ENCODE measurements around the gene ZNF326.
A peak's percentile ranks its signal among the peaks of the same experiment; 100 is the strongest.

ZNF326 gene, protein sequence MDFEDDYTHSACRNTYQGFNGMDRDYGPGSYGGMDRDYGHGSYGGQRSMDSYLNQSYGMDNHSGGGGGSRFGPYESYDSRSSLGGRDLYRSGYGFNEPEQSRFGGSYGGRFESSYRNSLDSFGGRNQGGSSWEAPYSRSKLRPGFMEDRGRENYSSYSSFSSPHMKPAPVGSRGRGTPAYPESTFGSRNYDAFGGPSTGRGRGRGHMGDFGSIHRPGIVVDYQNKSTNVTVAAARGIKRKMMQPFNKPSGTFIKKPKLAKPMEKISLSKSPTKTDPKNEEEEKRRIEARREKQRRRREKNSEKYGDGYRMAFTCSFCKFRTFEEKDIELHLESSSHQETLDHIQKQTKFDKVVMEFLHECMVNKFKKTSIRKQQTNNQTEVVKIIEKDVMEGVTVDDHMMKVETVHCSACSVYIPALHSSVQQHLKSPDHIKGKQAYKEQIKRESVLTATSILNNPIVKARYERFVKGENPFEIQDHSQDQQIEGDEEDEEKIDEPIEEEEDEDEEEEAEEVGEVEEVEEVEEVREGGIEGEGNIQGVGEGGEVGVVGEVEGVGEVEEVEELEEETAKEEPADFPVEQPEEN

DNA sequence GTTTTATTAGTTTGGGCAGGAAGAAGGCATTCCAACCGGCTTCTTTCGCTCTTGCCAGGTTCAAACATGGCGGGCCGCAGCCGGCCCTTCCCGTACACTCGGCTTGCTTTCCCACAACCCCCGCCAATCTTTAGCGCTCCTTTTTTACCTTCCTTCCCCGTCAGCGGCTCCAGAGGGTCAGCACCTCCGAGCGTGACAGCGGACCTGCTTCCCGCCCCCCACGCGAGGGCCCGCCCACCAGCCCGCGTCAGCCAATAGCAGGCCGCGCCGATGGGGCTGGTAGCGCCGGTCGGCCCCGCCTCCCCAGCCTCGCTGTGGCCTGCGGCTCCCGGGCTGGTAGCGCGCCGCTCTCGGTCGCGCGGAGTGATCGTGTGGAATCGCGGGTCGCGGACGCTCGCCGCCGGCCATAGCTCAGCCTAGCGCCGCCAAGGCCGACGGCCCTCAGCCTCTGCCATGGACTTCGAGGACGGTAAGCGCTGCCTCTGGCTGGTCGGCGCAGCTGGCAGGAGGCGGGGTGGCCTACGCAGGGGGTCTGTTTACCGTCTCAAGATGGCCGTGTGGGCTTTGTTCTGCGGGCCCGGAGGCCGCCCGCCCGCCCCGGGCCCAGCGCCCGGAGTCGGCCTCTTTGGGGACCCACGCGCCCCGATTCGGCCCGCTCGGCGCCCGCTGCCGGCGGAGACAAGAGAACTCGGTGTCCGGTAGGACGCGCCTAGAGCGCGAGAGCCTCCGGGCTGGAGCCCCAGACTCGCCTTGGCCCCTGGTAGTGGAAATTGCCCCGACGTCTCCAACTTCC lies at the start of gene ZNF326:
Gene ZNF326 (plus strand): TSS at position 306 of the 793 bp plus-strand sequence. CDS start 148 bp downstream, at position 454.
- peak; percentile 98 for DNase-seq

DNA sequence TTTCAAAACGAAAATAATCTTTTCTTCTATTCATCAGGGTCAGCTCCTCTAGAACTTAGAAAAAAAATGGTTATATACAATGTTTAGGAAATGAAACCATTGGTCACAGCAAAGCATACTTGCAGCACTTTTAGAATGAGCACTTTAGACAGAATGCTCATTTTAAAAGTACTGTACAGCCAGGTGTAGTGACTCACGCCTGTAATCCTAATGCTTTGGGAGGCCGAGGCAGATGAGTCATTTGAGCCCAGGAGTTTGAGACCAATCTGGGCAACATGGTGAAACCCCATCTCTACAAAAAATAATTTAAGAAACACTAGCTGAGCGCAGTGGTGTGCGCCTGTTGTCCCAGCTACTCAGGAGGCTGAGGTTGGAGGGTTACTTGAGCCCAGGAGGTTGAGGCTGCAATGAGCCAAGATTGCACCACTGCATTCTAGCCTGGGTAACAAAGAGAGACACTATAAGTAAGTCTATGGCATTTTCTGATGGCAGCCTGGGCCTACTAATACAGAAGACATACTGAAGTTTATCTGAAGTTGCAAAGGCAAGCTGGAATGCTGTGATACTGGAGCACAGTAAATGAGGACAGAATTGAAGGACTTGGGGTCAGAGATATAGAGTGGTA lies 48.9 kb upstream of the ZNF326 start:
- DNase-seq, result no peak

DNA sequence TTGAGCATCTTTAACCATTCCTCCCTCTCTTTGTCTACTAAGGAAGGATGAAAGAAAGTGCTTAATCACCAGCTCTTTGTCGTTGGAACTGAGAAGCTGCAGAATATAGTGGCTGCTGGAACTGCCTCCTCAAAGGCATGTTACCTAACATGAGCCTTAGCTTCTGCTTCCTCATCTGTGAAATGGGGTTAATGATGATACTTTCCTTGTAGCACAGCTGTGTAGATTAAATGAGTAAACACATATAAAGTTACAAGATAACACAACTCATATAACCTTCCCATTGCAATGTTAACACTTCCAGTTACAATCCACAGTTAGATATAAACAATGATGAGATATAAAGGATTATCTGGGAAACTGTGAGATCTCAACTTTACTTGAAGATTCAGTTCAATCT lies 48.4 kb upstream of the ZNF326 start:
- DNase-seq, result no peak

DNA sequence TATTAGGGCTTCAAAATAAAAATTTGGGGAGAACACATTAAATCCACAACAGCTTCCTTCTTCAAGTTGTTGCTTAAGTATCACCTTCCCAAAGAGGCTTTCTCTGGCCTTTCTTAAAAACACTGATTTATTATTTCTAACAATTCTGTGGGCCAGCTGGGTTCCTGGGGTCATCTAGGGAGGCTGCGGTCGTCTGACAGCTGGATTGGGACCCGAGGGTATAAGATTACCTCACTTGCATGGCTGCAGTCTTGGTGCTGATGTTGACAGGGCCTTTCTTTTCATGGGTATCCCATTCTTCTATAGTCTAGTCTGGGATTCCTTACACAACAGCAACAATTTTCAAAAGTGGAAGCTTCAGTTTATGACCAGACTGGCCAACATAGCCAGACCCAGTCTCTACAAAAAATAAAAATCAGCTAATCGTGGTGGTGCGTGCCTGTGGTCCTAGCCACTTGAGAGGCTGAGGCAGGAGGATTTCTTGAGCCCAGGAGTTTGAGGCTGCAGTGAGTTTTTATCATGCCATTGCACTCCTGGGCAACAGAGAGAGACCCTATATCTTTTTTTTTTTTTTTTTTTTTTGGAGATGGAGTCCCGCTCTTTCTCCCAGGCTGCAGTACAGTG lies 46.1 kb upstream of the ZNF326 start:
- DNase-seq, result no peak

DNA sequence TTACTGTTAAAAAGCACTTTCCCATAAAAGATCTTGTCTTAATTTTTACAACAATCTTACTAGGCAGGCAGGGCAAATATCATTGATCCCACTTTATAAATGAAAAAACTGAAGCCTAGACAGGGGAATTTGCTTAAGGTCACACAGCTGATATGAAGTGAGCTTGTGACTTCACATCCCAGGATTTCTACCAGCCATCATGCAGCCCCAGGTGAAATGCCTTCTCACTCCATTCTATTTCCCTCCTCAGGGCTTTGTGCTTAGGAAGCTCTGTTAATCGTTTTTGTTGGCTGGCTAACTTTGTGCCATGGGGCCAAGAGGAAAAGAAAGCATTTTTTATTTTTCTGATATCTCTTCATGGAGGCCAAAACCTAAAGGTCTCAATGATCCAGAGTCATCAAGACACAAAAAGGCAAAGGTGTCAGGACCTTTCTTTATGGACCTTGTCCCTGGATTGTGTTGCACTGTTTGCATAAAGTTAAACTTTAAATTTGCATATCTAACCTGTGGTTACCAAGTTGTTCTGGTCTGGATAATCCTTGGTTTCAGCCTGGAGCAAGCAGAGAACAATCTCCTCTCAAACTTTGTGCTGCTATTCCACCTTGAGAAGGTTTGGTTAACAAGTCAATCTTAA lies 44.8 kb upstream of the ZNF326 start:
- no peak for DNase-seq

DNA sequence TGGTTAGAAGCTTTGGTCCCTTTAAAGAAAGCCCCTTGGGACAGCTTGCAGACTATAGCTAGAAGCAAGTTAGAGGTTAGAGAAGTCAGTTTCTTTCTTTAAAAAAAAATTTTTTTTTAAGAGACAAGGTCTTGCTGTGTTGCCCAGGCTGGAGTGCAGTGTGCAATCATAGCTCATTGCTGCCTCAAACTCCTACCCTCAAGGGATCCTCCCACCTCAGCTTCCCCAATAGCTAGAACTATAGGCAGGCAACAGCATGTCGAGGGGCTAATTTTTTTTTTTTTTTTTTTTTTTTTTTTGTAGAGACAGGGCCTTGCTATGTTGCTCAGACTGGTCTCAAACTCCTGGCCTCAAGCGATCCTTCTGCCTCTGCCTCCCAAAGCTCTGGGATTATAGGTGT lies 44.2 kb upstream of the ZNF326 start:
- no peak for DNase-seq

DNA sequence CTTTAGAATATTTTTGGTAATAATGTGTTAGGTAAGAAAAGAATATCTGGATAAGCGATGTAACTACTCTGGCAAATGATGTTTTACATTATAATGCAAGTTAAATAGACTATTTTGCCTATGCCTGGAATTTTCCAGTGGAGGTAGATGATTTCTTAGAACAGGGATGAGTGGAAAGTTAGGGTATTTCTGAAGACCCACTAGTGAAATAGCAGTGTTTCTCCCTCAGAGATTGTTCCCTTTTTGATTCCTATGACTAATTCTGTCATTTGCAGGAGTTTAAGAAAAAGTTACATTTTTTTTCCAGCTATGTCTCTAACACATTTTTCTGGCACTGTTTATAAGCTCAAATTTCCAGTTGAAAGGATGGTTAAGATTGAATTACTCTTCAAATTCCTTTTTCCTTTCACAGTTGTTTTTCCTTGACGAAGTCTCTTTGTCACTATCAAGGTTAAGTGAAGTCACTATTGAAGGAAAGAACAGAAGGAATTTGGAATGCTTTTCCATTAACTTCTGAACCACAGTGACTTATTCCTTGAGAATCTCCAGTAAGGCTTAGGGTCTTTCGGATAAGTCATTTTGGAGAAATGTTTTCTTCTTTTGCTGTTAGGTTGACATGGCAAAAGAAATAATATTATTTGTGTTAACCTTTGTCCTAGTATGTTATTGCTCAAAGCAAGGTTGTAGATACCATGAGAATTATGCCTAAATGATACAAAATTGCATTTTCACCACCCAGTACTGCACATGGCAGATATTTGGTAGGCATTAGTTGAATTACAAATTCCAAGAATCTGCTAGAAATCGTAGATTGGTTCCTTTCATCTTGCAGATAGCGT lies 42.9 kb upstream of the ZNF326 start:
- DNase-seq, result no peak

DNA sequence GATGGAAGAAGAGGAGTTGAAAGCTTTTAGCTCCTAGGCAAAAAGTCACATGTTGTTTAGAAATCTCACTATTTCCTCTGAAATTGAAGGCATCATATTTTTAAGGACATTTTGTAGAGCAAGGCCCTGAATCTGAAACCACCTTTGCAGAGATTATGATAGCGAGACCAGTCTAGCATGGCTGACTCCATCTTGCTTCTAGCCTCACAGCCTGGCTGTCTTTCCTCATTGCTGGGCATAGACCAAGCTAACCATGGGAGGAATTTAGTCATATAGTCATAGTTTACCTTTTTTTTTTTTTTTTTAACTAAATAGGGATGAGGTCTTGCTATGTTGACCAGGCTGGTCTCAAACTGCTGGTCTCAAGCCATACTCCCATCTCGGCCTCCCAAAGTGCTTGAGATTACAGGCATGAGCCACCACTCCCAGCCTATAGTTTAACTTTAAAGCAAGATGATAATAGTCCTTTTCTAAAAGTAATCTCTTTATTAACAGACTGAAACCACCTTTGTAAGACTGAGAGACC lies 42.2 kb upstream of the ZNF326 start:
- DNase-seq, result no peak

DNA sequence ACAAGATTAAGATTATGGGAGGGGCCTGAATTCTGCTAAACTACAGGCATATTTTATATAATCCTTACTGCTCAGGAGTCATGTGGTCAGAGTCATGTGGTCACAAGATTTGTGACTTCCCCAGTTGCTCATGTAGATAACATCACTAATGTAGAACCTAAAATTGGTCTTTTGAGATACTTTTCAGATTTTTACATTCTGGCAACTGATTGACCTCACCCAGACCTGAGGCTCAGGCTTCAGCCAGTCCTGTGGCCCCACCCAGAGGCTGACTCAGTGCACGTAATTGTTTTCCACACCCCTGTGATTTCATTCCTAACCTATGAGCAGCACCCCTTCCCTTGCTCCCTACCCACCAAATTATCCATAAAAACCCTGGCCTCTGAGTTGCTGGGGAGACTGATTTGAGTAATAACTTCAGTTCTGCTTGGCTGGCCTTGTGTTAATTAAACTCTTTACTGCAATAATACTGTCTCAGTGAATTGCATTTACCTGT lies 41.7 kb upstream of the ZNF326 start:
- peak; percentile 31 for DNase-seq

DNA sequence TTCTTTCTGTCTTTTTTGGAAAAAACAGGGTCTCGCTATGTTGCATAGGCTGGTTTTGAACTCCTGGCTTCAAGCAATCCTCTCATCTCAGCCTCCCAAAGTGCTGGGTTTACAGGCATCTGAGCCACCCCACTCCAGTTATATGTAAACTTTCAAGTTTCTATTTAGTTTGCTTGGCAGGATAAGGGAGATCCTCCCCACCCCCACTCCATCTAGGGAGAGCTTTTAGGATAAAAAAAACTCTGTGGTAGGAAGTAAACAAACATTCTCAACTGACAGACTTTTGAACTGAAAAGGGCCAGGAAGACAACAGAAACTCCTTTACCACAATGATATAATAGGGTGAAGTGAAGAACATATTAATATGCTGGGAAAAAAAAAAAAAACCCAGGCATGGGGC lies 41.0 kb upstream of the ZNF326 start:
- no peak for DNase-seq

DNA sequence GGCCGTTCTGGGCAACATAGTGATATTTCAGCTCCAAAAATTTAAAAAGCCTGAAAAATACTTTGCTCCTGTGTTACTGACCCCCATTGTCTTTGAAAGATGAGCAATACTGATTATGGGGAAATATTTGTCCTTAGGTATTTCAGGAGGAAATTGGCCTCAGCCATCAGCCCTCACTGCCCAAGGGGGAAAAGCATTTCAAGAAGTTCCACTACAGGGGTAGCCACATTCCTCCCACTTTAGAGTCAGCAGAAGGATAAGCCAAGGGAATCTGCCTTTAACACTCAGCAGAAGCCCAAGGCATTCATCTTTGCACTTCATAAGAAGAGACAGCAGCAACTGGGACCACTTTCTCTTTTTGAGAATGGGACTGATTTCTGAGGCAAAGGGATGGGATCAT lies 40.5 kb upstream of the ZNF326 start:
- no peak for DNase-seq

DNA sequence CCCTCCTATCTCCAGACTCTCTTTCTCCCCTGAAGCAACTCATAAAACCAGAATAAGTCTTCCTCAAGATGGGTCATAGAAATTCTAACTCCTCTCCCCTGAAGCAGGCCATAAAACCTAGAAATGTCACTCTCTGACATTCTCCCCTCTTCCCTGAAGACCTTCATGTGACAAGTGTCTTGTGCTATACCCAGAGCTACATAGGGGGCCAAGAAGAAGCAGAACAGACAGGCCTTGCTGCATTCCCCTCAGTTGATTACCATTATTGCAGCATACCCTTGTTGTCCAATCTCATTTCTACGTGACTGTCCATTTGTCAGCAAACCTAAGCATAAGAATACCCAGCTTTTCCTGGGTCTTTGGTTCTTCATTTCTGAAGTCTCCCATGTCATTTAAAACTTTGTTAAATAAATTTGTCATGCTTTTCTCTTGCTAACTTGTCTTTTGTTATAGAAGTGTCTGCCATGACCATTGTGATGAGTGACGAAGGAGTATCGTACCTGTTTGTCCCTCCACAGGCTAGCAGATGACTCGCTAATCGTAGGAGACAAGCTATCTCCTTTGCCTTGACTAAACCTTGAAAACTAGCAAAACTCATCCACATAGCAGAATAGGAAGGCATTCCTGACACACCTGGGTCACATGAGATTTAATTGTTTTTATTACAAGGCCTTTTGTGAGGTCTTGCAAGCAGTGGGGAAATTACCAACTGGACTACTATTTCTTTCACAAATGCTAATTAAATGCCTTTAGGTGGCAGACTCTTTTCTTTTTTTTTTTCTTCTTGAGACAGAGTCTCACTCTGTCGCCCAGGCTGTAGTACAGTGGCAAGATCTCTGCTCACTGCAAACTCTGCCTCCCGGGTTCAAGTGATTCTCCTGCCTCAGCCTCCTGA lies 39.4 kb upstream of the ZNF326 start:
- no peak for DNase-seq

DNA sequence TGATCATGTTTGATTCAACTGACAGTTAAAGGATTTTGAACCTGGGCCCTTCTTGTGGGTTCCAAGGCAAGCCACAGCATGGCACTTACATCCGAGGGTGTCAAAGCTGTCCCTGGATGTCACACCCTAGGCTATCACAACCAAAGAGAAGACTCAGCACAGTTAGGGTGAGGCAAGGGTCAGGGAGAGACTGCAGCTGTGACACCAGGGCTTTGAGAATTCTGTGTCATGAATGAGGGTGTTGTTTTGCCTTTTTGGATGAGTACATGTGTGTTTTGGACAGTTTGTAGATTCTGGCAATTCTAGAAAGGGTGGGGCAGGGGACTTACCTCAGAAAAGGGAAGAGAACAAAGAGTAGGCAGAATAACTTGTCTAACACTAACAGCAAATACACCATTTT lies 37.8 kb upstream of the ZNF326 start:
- no peak for DNase-seq

DNA sequence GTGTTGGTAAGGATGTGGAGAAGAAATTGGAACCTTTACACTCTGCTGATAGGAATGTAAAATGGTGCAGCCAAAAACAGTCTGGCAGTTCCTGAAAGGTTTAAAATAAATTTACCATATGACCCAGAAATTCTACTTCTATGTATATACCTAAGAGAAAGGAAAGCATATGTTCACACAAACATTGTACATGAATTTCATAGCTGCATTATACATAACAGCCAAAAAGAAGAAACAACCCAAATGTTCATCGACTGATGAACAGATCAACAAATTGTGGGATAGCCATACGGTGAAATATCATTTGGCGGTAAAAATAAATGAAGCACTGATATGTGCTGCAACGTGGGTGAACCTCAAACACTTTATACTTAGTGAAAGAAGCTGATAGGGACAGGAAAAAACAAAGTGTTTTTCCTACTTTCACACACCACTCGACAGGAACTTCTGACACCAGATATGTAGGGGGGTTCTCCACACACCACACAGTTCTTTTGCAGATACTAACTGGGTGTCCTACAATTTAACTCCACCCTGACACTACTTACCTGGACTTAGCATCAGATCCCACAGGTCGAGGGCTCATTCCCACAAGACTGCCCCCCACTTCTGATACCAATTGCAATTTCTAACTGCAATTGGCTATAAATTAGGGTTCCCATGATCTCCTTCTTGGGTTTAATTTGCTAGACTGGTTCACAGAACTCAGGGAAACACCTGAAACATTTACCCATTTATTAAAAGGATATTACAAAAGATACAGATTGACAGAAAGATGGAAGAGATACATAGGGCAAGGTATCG lies 35.9 kb upstream of the ZNF326 start:
- DNase-seq, result no peak

DNA sequence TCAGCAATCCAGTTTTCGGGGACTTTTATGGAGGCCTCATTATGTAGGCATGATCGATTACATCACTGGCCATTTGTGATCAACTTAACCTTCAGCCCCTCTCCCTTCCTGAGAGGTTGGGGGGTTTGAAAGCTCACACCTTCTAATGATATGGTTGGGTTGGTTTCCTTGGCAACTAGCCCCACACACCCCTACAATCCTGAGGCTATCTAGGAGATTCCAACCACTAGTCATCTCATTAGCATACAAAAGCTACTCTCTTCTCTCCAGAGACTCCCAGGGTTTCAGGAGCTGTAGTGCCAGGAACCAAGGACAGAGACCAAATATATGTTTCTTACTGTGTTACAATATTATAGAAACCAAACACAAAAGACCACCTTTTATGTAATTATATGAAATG lies 35.2 kb upstream of the ZNF326 start:
- no peak for DNase-seq

DNA sequence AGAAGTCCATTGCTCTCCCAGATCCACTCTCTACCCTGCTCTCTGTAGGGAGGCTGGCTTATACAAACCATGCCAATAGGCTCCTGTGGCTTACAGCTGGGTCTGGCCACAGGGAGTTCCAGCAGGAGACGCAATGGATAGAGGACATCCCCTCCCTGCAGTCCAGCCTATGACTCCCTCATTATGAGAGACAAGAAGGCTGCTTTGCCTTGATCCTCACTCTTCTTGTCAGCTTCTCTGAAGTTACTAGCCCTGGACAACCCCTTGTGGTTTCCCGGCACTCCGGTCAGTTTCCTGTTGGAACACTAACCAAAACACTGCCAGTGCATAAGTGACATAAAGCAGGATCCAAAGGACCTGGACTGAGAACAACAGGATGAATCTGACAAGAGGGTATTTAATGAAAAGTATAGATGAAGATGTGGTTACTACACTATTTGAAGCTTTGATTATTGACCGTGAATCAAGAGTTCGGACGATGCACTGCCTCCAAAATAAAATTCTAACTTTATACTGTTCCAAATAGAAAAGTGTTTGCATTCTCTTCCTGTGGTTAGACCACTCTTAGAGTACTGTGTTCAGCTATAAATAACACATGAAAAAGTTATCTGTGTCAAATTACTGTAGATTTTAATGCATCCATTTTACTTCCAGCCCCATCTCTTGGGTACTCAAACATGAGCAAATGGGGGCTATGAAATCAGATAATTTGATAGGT lies 32.7 kb upstream of the ZNF326 start:
- DNase-seq, result no peak

DNA sequence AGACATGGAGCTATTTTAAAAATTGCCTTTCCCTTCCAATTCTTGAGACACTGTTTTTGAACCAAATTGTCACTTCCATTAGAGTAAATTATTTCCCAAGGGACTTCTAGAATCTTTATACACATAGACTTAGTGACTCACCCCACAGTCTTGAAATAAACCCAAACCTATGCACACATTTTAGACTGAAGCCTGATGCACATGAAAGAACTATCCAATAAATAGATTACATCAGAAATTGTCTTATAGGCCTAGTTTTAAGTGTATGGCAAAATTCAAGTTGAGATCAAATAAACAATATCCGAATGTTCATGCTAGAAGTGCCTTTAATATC lies 32.2 kb upstream of the ZNF326 start:
- no peak for DNase-seq

DNA sequence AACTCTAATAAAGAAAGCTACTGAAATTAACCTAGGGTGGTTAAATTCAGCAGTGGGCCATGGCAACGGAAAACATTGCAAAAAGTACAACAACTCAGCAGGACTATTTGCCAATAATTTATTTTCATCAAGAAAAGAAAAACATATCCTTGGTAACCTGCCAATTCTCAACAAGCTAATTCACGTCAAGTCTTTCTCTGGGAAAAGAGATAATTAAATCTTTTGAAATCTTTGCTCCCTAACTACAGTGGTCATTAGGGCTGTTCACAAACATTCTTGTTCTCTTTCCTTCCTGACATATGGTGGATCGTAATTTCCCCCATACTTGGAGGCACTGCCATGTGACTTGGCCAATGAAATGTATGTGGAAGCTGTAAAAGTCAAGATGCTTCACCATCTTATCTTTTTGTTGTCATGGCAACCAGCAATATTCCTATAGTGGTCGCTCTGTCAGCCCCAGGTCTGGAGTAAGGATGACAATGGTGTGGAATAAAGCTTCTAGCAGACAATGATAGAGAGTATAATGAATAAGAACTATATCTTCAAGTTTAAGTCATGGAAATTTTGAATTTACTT lies 29.6 kb upstream of the ZNF326 start:
- no peak for DNase-seq

Measured in activated T-cell treated with anti-CD3 and anti-CD28 coated beads, Interleukin-2, amount 50 U/mL, for 1 hour (primary cell).